H1 (cell line): ENCODE data around the gene ARHGEF26. TPM values are rescaled to one million over a fixed set of nuclear protein-coding genes. Genes with fewer than 3 reads are reported as not detected.

Source experiments
- CTCF ChIA-PET: fragments of 300-600 bp; sonication (Branson Sonifier 250); formaldehyde crosslinking; loops from one replicate; lab custom pipeline; 2021; ENCODE audit not compliant: partially characterized antibody; lab: Charles Lee
- POLR2A ChIA-PET: fragments of 300-600 bp; sonication (Branson Sonifier 250); formaldehyde crosslinking; loops from one replicate; lab custom pipeline; 2021; ENCODE audit warnings: inconsistent platforms; ENCODE audit not compliant: partially characterized antibody; lab: Charles Lee
- DNase-seq, 2 experiments: peaks; one replicate each; pipeline versions ENCODE4 v3.0.0 to v3.0.0-alpha.2; 2010 to 2022; ENCODE audit warnings: low spot score in 2 of 2, low read depth in 1 of 2, mixed read lengths in 1 of 2
- FAIRE-seq: peaks from 2 replicates; lab custom pipeline; 2011; peaks lifted over from hg19 to GRCh38; lab: Jason Lieb, UNC
- H2AFZ ChIP-seq: 2 replicates; pipeline ENCODE4 v1.8.1; 2012; ENCODE audit warnings: low read length, inconsistent platforms
- H2AK5ac ChIP-seq: 2 replicates; pipeline ENCODE4 v1.6.1; 2013; ENCODE audit warnings: low read depth, low read length
- H2BK120ac ChIP-seq: replicated peaks from 2 replicates; pipeline ENCODE3; 2013; ENCODE audit warnings: low read depth, low read length, inconsistent platforms
- H2BK12ac ChIP-seq: 2 replicates; pipeline ENCODE4 v1.6.1; 2013; ENCODE audit warnings: low read depth, low read length
- H2BK15ac ChIP-seq: 2 replicates; pipeline ENCODE4 v1.6.1; 2013; ENCODE audit warnings: low read length
- H2BK20ac ChIP-seq: 2 replicates; pipeline ENCODE4 v1.6.1; 2013; ENCODE audit warnings: low read length
- H2BK5ac ChIP-seq: 2 replicates; pipeline ENCODE4 v1.6.1; 2013; ENCODE audit warnings: low read depth, low read length
- H3K14ac ChIP-seq: 2 replicates; pipeline ENCODE4 v1.6.1; 2013; ENCODE audit warnings: inconsistent platforms; ENCODE audit not compliant: insufficient read length
- H3K18ac ChIP-seq: 2 replicates; pipeline ENCODE4 v1.6.1; 2013; ENCODE audit warnings: low read length; ENCODE audit errors: extremely low read depth
- H3K23ac ChIP-seq: 2 replicates; pipeline ENCODE4 v1.6.1; 2013; ENCODE audit warnings: inconsistent platforms; ENCODE audit not compliant: insufficient read length
- H3K23me2 ChIP-seq: 2 replicates; pipeline ENCODE4 v1.6.1; 2013; ENCODE audit warnings: low read depth, low read length
- H3K27ac ChIP-seq: 2 replicates; pipeline ENCODE4 v1.6.1; 2011; ENCODE audit warnings: low read depth, low read length, inconsistent platforms
- H3K27me3 ChIP-seq, 4 experiments: replicated peaks in 1 of 4; 1 replicate in 1 of 4; 2 replicates in 3 of 4; pipeline versions ENCODE4 v1.6.1 to v1.8.1; 2011 to 2013; ENCODE audit warnings: low read length in 3 of 4, mild to moderate bottlenecking in 3 of 4, inconsistent platforms in 2 of 4, mixed read lengths in 2 of 4, moderate library complexity in 1 of 4; ENCODE audit not compliant: control insufficient read depth in 3 of 4, insufficient read depth in 3 of 4; ENCODE audit errors: extremely low read depth in 1 of 4
- H3K36me3 ChIP-seq, 4 experiments: 2 replicates each; pipeline versions ENCODE4 v1.6.1 to v1.8.1; 2011 to 2013; ENCODE audit warnings: mild to moderate bottlenecking in 4 of 4, low read length in 3 of 4, moderate library complexity in 2 of 4, control low read depth in 1 of 4, inconsistent platforms in 1 of 4; ENCODE audit not compliant: insufficient read depth in 4 of 4, control insufficient read depth in 2 of 4
- H3K4ac ChIP-seq: replicated peaks from 2 replicates; pipeline ENCODE3; 2013; ENCODE audit warnings: low read length, low read depth, mixed read lengths, inconsistent platforms; ENCODE audit not compliant: insufficient read length
- H3K4me1 ChIP-seq, 4 experiments: replicated peaks in 1 of 4; 1 replicate in 1 of 4; 2 replicates in 3 of 4; pipeline versions ENCODE4 v1.6.1 to v1.8.1; 2011 to 2013; ENCODE audit warnings: low read length in 3 of 4, inconsistent platforms in 2 of 4, mixed read lengths in 1 of 4; ENCODE audit not compliant: insufficient read depth in 4 of 4, control insufficient read depth in 3 of 4
- H3K4me2 ChIP-seq, 2 experiments: 2 replicates each; pipeline versions ENCODE4 v1.6.1 to v1.8.1; 2011 to 2013; ENCODE audit warnings: low read depth in 2 of 2, low read length in 2 of 2, control low read depth in 1 of 2, inconsistent platforms in 1 of 2, mild to moderate bottlenecking in 1 of 2; ENCODE audit not compliant: insufficient read depth in 1 of 2
- H3K4me3 ChIP-seq, 4 experiments: fragments of 200-600, 300-600 bp in 1 of 4; sonication (generic), shearing (Covaris generic), sonication (Bioruptor Twin) in 1 of 4; 2 replicates each; pipeline versions ENCODE4 v1.5.1 to v1.8.1; 2011 to 2016; ENCODE audit warnings: low read length in 4 of 4, low read depth in 3 of 4, control low read depth in 2 of 4, inconsistent platforms in 2 of 4, mild to moderate bottlenecking in 2 of 4, mixed read lengths in 1 of 4, moderate library complexity in 1 of 4; ENCODE audit not compliant: insufficient read depth in 2 of 4; ENCODE audit errors: extremely low read depth in 1 of 4
- H3K56ac ChIP-seq: replicated peaks from 2 replicates; pipeline ENCODE3; 2013; ENCODE audit warnings: low read depth, mild to moderate bottlenecking, mixed read lengths, low read length, inconsistent platforms; ENCODE audit not compliant: insufficient read length
- H3K79me1 ChIP-seq: 2 replicates; pipeline ENCODE4 v1.6.1; 2013; ENCODE audit warnings: low read depth, low read length, control low read depth
- H3K79me2 ChIP-seq, 2 experiments: 2 replicates each; pipeline versions ENCODE4 v1.6.1 to v1.8.1; 2012 to 2013; ENCODE audit warnings: low read length in 2 of 2, mild to moderate bottlenecking in 2 of 2, inconsistent platforms in 1 of 2; ENCODE audit not compliant: insufficient read depth in 2 of 2, control insufficient read depth in 1 of 2
- H3K9ac ChIP-seq, 4 experiments: replicated peaks in 1 of 4; 1 replicate in 1 of 4; 2 replicates in 3 of 4; pipeline versions ENCODE4 v1.6.1 to v1.8.1; 2011 to 2013; ENCODE audit warnings: low read depth in 3 of 4, low read length in 3 of 4, control low read depth in 2 of 4, mild to moderate bottlenecking in 2 of 4, moderate library complexity in 2 of 4, inconsistent platforms in 1 of 4; ENCODE audit errors: extremely low read depth in 1 of 4
- H3K9me3 ChIP-seq, 2 experiments: 2 replicates each; pipeline versions ENCODE4 v1.6.1 to v1.8.1; 2012 to 2013; ENCODE audit warnings: mild to moderate bottlenecking in 2 of 2, moderate library complexity in 2 of 2, control low read depth in 1 of 2, inconsistent platforms in 1 of 2, low read depth in 1 of 2, low read length in 1 of 2, mixed read lengths in 1 of 2; ENCODE audit not compliant: insufficient read depth in 2 of 2
- H4K20me1 ChIP-seq, 2 experiments: replicated peaks in 1 of 2; 2 replicates each; pipeline versions ENCODE3 to v1.8.1; 2011 to 2013; ENCODE audit warnings: inconsistent platforms in 2 of 2, low read length in 2 of 2, mild to moderate bottlenecking in 1 of 2; ENCODE audit not compliant: insufficient read depth in 2 of 2, control insufficient read depth in 1 of 2
- H4K5ac ChIP-seq: 2 replicates; pipeline ENCODE4 v1.6.1; 2013; ENCODE audit warnings: low read length, low read depth, mixed read lengths, inconsistent platforms; ENCODE audit not compliant: insufficient read length
- H4K8ac ChIP-seq: 2 replicates; pipeline ENCODE4 v1.8.0; 2013; ENCODE audit warnings: mild to moderate bottlenecking, moderate library complexity, low read length, inconsistent platforms; ENCODE audit not compliant: insufficient read depth; ENCODE audit errors: extremely low read depth
- H4K91ac ChIP-seq: replicated peaks from 2 replicates; pipeline ENCODE3; 2013; ENCODE audit warnings: low read length, mixed read lengths, inconsistent platforms; ENCODE audit not compliant: insufficient read length
- BCL11A ChIP-seq, 2 experiments: IDR thresholded peaks; one replicate each; pipeline ENCODE4 v1.6.1; 2011; ENCODE audit warnings: low read depth in 2 of 2, low read length in 2 of 2, mild to moderate bottlenecking in 2 of 2
- PHF8 ChIP-seq: fragments of 200-600 bp; sonication (generic); conservative IDR thresholded peaks from 2 replicates; pipeline ENCODE4 v1.7.1; 2012; ENCODE audit warnings: low read depth, mild to moderate bottlenecking, inconsistent platforms, low read length, moderate library complexity
- SIRT6 ChIP-seq: IDR thresholded peaks from one replicate; pipeline ENCODE4 v1.7.1; 2012; ENCODE audit warnings: low read length, inconsistent platforms
- WGBS, 2 experiments: shearing (Covaris generic) in 1 of 2; methylation state at CpG; one replicate each; pipeline versions ENCODE4 v1.1.6 to v1.1.7; 2013 to 2015; ENCODE audit warnings: low lambda C conversion rate in 2 of 2, mixed read lengths in 2 of 2, inconsistent platforms in 1 of 2, low coverage in 1 of 2, missing lambda C conversion rate in 1 of 2; ENCODE audit not compliant: insufficient replicate concordance in 2 of 2, insufficient coverage in 1 of 2, insufficient read length in 1 of 2; ENCODE audit errors: extremely low coverage in 1 of 2, missing lambda C conversion rate in 1 of 2; 5-methylcytosine and 5-hydroxymethylcytosine counted together
- polyA plus RNA-seq, 7 experiments: library from polyadenylated mRNA; depleted of rRNA in 3 of 7; stranded (reverse) in 5 of 7; unstranded in 2 of 7; fragments of >200 nt in 5 of 7; fragments of 200-250 nt in 2 of 7; gene quantifications; 1 replicate in 5 of 7; 2 replicates in 1 of 7; 4 replicates in 1 of 7; pipeline versions ENCODE4 v1.2.1 to v1.2.3, GENCODE V29; 2011 to 2013; ENCODE audit warnings: missing spikeins in 2 of 7, mixed read lengths in 2 of 7
- total RNA-seq: library from RNA; stranded (reverse); fragmentation: NEBNext Ultra II Directional; extraction: Animal tissue kit (Norgen Biotek cat#: 25700); gene quantifications from 2 replicates; pipeline ENCODE4 v1.2.1, GENCODE V29; 2021

Gene ARHGEF26
- total and polyA plus RNA-seq, 2 of the 8 experiments (the other 6 are each of a cell fraction or from before 2014, with no cell fraction given): 3.1 to 15.6 TPM

GRCh38 chr3:154236331-154236730 is 115.1 kb downstream of the ARHGEF26 start:
- CTCF ChIA-PET: interaction anchor here (1.0 kb wide), 2 partner anchors 8 to 401 kb away, joined by 3 to 4 read pairs; no protein-coding TSS in a partner anchor
- H3K27ac ChIP-seq: no peak overlapping the region
- 86% methylated on average over 3 of the region's 3 CpGs; no CpG with 5 or more reads in 1 of the 2 experiments for WGBS, 2 experiments

More at GRCh38 chr3:154236331-154236730, 115.1 kb downstream of the ARHGEF26 start:
- no peak overlapping the region for H4K91ac ChIP-seq
- no peak overlapping the region for H4K5ac ChIP-seq
- no peaks in the 10 kb centered on the region for H3K79me2 ChIP-seq
- POLR2A ChIA-PET: no interaction called here
- H3K4me2 ChIP-seq: no peak overlapping the region
- no peaks in the 10 kb centered on the region for H3K4me1 ChIP-seq
- H3K56ac ChIP-seq: no peak overlapping the region
- no peak for FAIRE-seq
- no peak overlapping the region for H3K4me3 ChIP-seq
- H3K23me2 ChIP-seq: no peaks in the 10 kb centered on the region; the same call in 1 of the 2 replicates
- H2BK15ac ChIP-seq: no peak overlapping the region
- H2BK120ac ChIP-seq: no peak overlapping the region
- peaks cover 0 to 3% (median under 1%) of the 10 kb centered on the region in 4 experiments; a peak in 2 of 8 replicates for H3K36me3 ChIP-seq
- H2AFZ ChIP-seq: no peak overlapping the region
- no peaks in the 10 kb centered on the region for H3K9me3 ChIP-seq
- H3K27me3 ChIP-seq: no peaks in the 10 kb centered on the region
- no peak overlapping the region for H2AK5ac ChIP-seq
- no peak overlapping the region for H3K23ac ChIP-seq
- no peak overlapping the region for H2BK12ac ChIP-seq
- no peak overlapping the region for H4K8ac ChIP-seq
- H4K20me1 ChIP-seq: no peaks in the 10 kb centered on the region
- no peak overlapping the region for H3K18ac ChIP-seq
- no peak overlapping the region for H2BK20ac ChIP-seq
- no peak overlapping the region for H3K14ac ChIP-seq
- H3K4ac ChIP-seq: no peak overlapping the region
- no peak overlapping the region for H2BK5ac ChIP-seq
- no peak overlapping the region for H3K9ac ChIP-seq
- TF ChIP-seq SIRT6 (no peak), PHF8 (no peak), BCL11A (IDR thresholded peaks at IDR 0.05; ENCODE audit: low read depth in 2 of 2, low read length in 2 of 2) (no peak)
- H3K79me1 ChIP-seq: no peaks in the 10 kb centered on the region
- DNase-seq: no peak
